SK-N-SH treated with all-trans-retinoic acid at 6 μM for 48 hours (cell line): ENCODE results near the gene COMMD2.
A peak's percentile ranks its signal among the peaks of the same experiment; 100 is the strongest.

Experiments used
- ATAC-seq: fragments of 200-7000 bp; cut with Tn5 transposase; 3 replicates; pipeline ENCODE4 v1.9.1; 2020; ENCODE audit warnings: mild to moderate bottlenecking, moderate library complexity
- BACH2 ChIP-seq: fragments of 250-450 bp; sonication (Bioruptor Pico); IDR thresholded peaks from 2 replicates; pipeline ENCODE4 v1.9.0; 2021; ENCODE audit warnings: mild to moderate bottlenecking, borderline replicate concordance
- ESRRG ChIP-seq: fragments of 250-450 bp; sonication (Bioruptor Pico); IDR thresholded peaks from 2 replicates; pipeline ENCODE4 v1.6.1; 2021; ENCODE audit warnings: mild to moderate bottlenecking
- GLIS3 ChIP-seq: fragments of 250-450 bp; sonication (Bioruptor Pico); IDR thresholded peaks from 2 replicates; pipeline ENCODE4 v1.5.0; 2020; ENCODE audit warnings: mild to moderate bottlenecking, moderate library complexity
- ISL1 ChIP-seq: fragments of 250-450 bp; sonication (Bioruptor Pico); IDR thresholded peaks from 2 replicates; pipeline ENCODE4 v2.1.2; 2022; ENCODE audit warnings: mild to moderate bottlenecking, moderate library complexity
- OSR1 ChIP-seq: fragments of 250-450 bp; sonication (Bioruptor Pico); IDR thresholded peaks from 2 replicates; pipeline ENCODE4 v1.8.0; 2022; ENCODE audit warnings: moderate library complexity, mild to moderate bottlenecking, inconsistent platforms
- PPARA ChIP-seq: fragments of 250-450 bp; sonication (Bioruptor Pico); IDR thresholded peaks from 2 replicates; pipeline ENCODE4 v1.5.0; 2020; ENCODE audit warnings: mild to moderate bottlenecking, borderline replicate concordance
- RARB ChIP-seq: fragments of 250-450 bp; sonication (Bioruptor Pico); IDR thresholded peaks from 2 replicates; pipeline ENCODE4 v1.8.0; 2021; ENCODE audit warnings: mild to moderate bottlenecking, moderate library complexity
- SNAI2 ChIP-seq: fragments of 250-450 bp; sonication (Bioruptor Pico); IDR thresholded peaks from 2 replicates; pipeline ENCODE4 v1.5.0; 2020; ENCODE audit warnings: mild to moderate bottlenecking, moderate library complexity
- TCF4 ChIP-seq: fragments of 250-450 bp; sonication (Bioruptor Pico); IDR thresholded peaks from 2 replicates; pipeline ENCODE4 v1.8.0; 2021; ENCODE audit warnings: mild to moderate bottlenecking, moderate library complexity, borderline replicate concordance
- TOX ChIP-seq: fragments of 250-450 bp; sonication (Bioruptor Pico); IDR thresholded peaks from 2 replicates; pipeline ENCODE4 v1.8.0; 2021; ENCODE audit warnings: mild to moderate bottlenecking, moderate library complexity, borderline replicate concordance
- ZC3H10 ChIP-seq: fragments of 250-450 bp; sonication (Bioruptor Pico); IDR thresholded peaks from 2 replicates; pipeline ENCODE4 v1.5.1; 2021; ENCODE audit warnings: mild to moderate bottlenecking, moderate library complexity
- ZFP3 ChIP-seq: fragments of 250-450 bp; sonication (Bioruptor Pico); IDR thresholded peaks from 2 replicates; pipeline ENCODE4 v1.5.0; 2020; ENCODE audit warnings: mild to moderate bottlenecking, moderate library complexity
- ZFP30 ChIP-seq: fragments of 450-650 bp; formaldehyde crosslinking; IDR thresholded peaks from 2 replicates; pipeline ENCODE4 v1.5.0; 2022; ENCODE audit warnings: mild to moderate bottlenecking, moderate library complexity
- ZNF565 ChIP-seq: fragments of 450-650 bp; formaldehyde crosslinking; conservative IDR thresholded peaks from 2 replicates; pipeline ENCODE4 v1.5.0; 2020; ENCODE audit warnings: low read depth, mild to moderate bottlenecking, moderate library complexity
- ZNF70 ChIP-seq: fragments of 450-650 bp; formaldehyde crosslinking; IDR thresholded peaks from 2 replicates; pipeline ENCODE4 v1.5.0; 2020; ENCODE audit warnings: mild to moderate bottlenecking, moderate library complexity
- ZNF8 ChIP-seq: fragments of 450-650 bp; formaldehyde crosslinking; IDR thresholded peaks from 2 replicates; pipeline ENCODE4 v1.5.0; 2020; ENCODE audit warnings: mild to moderate bottlenecking, moderate library complexity
- TF ChIP-seq, protein P1 (sequence below): fragments of 250-450 bp; sonication (Bioruptor Pico); IDR thresholded peaks from 2 replicates; pipeline ENCODE4 v1.5.1; 2020; ENCODE audit warnings: low read depth, mild to moderate bottlenecking, moderate library complexity
- TF ChIP-seq, protein P2 (sequence below): fragments of 250-450 bp; sonication (Bioruptor Pico); IDR thresholded peaks from 2 replicates; pipeline ENCODE4 v1.8.0; 2020; ENCODE audit warnings: mild to moderate bottlenecking, moderate library complexity, borderline replicate concordance
- TF ChIP-seq, protein P3 (sequence below): fragments of 250-450 bp; sonication (Bioruptor Pico); IDR thresholded peaks from 2 replicates; pipeline ENCODE4 v1.5.0; 2020; ENCODE audit warnings: mild to moderate bottlenecking, moderate library complexity
- TF ChIP-seq, protein P4 (sequence below): fragments of 250-450 bp; sonication (Bioruptor Pico); IDR thresholded peaks from 2 replicates; pipeline ENCODE4 v1.8.0; 2021; ENCODE audit warnings: low read depth, mild to moderate bottlenecking, moderate library complexity, borderline replicate concordance

COMMD2 gene

DNA sequence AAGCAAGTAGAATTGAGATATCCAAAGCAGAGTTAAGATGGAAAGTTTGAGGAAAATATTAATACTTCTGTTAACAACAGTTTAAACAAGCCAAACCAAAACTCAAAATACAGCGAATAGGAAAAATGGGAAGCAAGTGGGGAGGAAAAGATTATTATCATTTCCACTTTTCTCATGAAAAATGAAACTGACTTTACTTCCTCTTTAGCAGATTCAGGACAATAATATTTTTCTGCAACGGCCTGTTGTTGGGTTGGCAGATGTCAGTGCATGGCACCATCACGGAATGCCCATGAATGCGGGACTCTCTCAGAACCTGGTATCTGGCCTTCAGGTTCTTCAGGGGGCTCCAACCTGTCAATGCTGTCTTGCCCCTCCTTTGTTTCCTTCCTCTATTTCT, 28.9 kb upstream of the COMMD2 start:
- ATAC-seq: no peak
- TF ChIP-seq, protein P1, sequence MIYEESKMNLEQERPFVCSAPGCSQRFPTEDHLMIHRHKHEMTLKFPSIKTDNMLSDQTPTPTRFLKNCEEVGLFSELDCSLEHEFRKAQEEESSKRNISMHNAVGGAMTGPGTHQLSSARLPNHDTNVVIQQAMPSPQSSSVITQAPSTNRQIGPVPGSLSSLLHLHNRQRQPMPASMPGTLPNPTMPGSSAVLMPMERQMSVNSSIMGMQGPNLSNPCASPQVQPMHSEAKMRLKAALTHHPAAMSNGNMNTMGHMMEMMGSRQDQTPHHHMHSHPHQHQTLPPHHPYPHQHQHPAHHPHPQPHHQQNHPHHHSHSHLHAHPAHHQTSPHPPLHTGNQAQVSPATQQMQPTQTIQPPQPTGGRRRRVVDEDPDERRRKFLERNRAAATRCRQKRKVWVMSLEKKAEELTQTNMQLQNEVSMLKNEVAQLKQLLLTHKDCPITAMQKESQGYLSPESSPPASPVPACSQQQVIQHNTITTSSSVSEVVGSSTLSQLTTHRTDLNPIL: no peak
- TF ChIP-seq SNAI2 (CRISPR knock-in tag): no peak
- TF ChIP-seq ZNF565: no peak

DNA sequence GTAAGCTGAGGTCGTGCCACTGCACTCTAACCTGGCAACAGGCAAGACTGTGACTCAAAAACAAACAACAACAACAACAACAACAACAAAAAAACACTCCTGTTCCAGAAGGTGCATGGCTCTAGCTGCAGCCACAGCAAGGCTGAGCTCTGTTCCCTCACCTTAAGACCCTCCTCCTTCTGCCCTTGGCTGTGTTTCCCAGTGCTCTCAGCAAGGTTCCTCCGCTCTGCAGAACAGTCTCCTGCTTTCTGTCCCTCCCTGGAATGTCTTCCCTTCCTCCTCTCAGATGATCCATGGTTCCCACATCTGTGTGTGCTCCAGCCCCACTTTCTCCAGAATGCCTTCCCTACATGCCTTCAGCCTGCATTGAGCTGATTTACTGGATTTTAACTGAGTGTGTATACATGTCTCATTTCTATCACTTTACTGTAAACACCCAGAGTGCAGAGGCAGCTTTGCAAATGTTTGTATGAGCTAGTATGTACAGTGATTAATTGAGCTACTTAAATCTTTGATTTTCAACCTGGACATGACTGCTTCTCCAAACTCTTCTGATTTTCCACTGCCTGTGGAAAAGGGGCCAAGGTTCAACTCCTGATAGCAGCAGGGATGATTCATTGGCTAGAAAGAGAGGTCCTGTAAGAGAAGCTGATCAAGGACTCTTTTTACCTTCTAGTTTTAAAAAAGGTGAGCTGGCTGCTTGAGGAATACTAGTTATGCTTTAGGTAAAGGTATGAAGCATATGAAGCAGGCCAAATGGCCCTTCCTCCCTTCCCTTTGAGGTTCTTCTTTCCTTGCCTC, 25.3 kb upstream of the COMMD2 start:
- ATAC-seq: no peak
- TF ChIP-seq TCF4 (no peak), PPARA (CRISPR knock-in tag) (no peak), ISL1 (CRISPR knock-in tag) (no peak), ESRRG (CRISPR knock-in tag) (no peak), ZNF565 (no peak)

DNA sequence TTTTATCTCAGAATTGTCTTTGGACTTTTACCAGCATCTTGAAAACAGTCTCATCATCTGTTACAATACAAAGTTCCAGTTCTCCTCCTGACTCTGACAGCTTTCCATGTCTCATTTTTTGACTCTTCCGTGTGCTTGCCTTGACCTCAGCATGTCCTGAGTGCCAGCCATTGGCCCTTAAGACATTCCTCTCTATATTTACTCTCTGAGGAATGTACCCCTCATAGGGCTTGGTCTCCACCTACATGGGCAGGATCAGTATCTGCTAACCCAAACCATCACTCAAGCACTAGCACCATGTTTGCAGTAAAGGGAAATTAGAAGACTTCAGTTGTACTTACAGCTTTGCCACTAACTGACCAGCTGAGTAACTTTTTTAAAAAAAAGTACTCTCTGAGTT, 23.9 kb upstream of the COMMD2 start:
- ATAC-seq: no peak
- TF ChIP-seq SNAI2 (CRISPR knock-in tag) (no peak), TOX (CRISPR knock-in tag) (no peak), GLIS3 (CRISPR knock-in tag) (no peak), ISL1 (CRISPR knock-in tag) (no peak), ZFP30 (CRISPR knock-in tag) (no peak), ZC3H10 (no peak)
- TF ChIP-seq, protein P2, sequence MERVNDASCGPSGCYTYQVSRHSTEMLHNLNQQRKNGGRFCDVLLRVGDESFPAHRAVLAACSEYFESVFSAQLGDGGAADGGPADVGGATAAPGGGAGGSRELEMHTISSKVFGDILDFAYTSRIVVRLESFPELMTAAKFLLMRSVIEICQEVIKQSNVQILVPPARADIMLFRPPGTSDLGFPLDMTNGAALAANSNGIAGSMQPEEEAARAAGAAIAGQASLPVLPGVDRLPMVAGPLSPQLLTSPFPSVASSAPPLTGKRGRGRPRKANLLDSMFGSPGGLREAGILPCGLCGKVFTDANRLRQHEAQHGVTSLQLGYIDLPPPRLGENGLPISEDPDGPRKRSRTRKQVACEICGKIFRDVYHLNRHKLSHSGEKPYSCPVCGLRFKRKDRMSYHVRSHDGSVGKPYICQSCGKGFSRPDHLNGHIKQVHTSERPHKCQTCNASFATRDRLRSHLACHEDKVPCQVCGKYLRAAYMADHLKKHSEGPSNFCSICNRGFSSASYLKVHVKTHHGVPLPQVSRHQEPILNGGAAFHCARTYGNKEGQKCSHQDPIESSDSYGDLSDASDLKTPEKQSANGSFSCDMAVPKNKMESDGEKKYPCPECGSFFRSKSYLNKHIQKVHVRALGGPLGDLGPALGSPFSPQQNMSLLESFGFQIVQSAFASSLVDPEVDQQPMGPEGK (CRISPR knock-in tag): no peak

DNA sequence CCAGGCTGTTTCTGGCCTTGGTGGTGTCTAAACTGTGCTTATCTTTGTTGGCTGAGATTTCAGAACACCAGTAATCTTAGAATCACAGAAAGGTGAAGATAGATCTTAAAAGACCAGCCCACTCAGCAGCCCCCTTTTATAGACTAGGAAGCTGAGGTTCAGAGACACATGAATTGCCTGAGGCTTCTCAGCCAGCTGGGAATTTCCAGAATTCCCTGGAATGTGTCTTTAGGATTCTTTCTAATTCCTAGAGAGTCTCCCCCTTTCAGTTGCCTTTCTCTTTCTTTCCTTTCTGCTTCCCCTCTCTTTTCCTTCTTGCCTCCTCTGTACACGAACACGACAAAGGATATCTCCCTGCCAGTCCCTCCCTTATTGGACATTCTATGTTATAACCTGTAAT, 20.6 kb upstream of the COMMD2 start:
- TF ChIP-seq ISL1 (CRISPR knock-in tag): no peak
- TF ChIP-seq OSR1 (CRISPR knock-in tag): no peak
- TF ChIP-seq, protein P3, sequence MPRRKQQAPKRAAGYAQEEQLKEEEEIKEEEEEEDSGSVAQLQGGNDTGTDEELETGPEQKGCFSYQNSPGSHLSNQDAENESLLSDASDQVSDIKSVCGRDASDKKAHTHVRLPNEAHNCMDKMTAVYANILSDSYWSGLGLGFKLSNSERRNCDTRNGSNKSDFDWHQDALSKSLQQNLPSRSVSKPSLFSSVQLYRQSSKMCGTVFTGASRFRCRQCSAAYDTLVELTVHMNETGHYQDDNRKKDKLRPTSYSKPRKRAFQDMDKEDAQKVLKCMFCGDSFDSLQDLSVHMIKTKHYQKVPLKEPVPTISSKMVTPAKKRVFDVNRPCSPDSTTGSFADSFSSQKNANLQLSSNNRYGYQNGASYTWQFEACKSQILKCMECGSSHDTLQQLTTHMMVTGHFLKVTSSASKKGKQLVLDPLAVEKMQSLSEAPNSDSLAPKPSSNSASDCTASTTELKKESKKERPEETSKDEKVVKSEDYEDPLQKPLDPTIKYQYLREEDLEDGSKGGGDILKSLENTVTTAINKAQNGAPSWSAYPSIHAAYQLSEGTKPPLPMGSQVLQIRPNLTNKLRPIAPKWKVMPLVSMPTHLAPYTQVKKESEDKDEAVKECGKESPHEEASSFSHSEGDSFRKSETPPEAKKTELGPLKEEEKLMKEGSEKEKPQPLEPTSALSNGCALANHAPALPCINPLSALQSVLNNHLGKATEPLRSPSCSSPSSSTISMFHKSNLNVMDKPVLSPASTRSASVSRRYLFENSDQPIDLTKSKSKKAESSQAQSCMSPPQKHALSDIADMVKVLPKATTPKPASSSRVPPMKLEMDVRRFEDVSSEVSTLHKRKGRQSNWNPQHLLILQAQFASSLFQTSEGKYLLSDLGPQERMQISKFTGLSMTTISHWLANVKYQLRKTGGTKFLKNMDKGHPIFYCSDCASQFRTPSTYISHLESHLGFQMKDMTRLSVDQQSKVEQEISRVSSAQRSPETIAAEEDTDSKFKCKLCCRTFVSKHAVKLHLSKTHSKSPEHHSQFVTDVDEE (CRISPR knock-in tag): no peak
- no peak for TF ChIP-seq ZNF565
- no peak for TF ChIP-seq ZFP3
- no peak for TF ChIP-seq BACH2 (CRISPR knock-in tag)
- TF ChIP-seq ZNF70: no peak
- TF ChIP-seq, protein P4, sequence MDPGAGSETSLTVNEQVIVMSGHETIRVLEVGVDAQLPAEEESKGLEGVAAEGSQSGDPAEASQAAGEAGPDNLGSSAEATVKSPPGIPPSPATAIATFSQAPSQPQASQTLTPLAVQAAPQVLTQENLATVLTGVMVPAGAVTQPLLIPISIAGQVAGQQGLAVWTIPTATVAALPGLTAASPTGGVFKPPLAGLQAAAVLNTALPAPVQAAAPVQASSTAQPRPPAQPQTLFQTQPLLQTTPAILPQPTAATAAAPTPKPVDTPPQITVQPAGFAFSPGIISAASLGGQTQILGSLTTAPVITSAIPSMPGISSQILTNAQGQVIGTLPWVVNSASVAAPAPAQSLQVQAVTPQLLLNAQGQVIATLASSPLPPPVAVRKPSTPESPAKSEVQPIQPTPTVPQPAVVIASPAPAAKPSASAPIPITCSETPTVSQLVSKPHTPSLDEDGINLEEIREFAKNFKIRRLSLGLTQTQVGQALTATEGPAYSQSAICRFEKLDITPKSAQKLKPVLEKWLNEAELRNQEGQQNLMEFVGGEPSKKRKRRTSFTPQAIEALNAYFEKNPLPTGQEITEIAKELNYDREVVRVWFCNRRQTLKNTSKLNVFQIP (CRISPR knock-in tag): no peak
- no peak for ATAC-seq

DNA sequence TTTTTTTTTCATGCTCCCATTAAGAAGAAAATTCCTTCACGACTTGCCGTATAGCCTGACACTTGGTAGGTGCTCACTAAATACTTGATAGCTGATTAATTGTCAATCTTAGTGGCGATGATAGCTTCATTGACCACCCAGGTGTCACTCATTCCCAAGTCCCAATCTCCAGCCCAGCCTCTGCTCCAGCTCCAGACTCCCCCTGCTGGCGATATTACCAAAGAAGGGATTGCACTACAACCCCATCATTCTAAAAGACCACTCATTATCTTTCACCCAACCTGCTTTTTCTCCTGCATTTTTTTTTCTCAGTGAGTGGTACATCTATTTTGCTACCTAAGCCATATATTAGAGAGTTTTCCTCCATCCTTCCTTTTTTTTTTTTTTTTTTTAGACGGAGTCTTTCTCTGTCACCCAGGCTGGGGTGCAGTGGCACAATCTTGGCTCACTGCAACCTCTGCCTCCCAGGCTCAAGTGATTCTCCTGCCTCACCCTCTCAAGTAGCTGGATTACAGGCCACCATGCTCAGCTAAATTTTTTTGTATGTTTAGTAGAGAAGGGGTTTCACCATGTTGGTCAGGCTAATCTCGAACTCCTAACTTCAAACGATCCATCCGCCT, 19.5 kb upstream of the COMMD2 start:
- ATAC-seq: peak; percentile 92
- TF ChIP-seq ZC3H10 (no peak), BACH2 (CRISPR knock-in tag) (no peak), ZFP3 (no peak), ZNF8 (CRISPR knock-in tag) (no peak), SNAI2 (CRISPR knock-in tag) (no peak), ZNF70 (no peak), ZNF565 (no peak), PPARA (CRISPR knock-in tag) (no peak), ZFP30 (CRISPR knock-in tag) (no peak), RARB (CRISPR knock-in tag) (no peak), TCF4 (no peak)
- TF ChIP-seq, protein P3 (CRISPR knock-in tag): no peak
- TF ChIP-seq, protein P4 (CRISPR knock-in tag): no peak
